Muscle of leg (tissue), 11 donors: ENCODE results near the gene ZBTB40. TPM values are rescaled to one million over a fixed set of nuclear protein-coding genes. Genes with fewer than 3 reads are reported as not detected.

ENCODE experiments used
- DNase-seq: peaks from one replicate; pipeline ENCODE4 v3.0.0; 2013
- H3K27ac ChIP-seq: one replicate; pipeline ENCODE4 v1.5.1; 2013; ENCODE audit warnings: mild to moderate bottlenecking, low read length, control low read depth
- H3K27me3 ChIP-seq: one replicate; pipeline ENCODE4 v1.6.1; 2013; ENCODE audit warnings: low read length; ENCODE audit not compliant: control insufficient read depth, insufficient read depth
- H3K36me3 ChIP-seq: one replicate; pipeline ENCODE4 v1.6.1; 2013; ENCODE audit warnings: low read length; ENCODE audit not compliant: control insufficient read depth, insufficient read depth
- H3K4me1 ChIP-seq: one replicate; pipeline ENCODE4 v1.6.1; 2013; ENCODE audit warnings: low read length; ENCODE audit not compliant: control insufficient read depth, insufficient read depth
- H3K4me3 ChIP-seq: one replicate; pipeline ENCODE4 v1.5.1; 2013; ENCODE audit warnings: low read length, control low read depth
- H3K9me3 ChIP-seq: replicated peaks from 2 replicates; pipeline ENCODE4 v1.6.1; 2013; ENCODE audit warnings: low read depth, low read length; ENCODE audit not compliant: control insufficient read depth
- WGBS: methylation state at CpG from one replicate; pipeline ENCODE4 v1.1.5; 2013; ENCODE audit warnings: missing lambda C conversion rate; ENCODE audit not compliant: insufficient coverage; 5-methylcytosine and 5-hydroxymethylcytosine counted together
- polyA plus RNA-seq, 8 donors: library from polyadenylated mRNA; unstranded; fragments of 120-200 nt; gene quantifications; one replicate each; pipeline versions ENCODE4 v1.2.1 to v1.2.3, GENCODE V29; 2013; ENCODE audit warnings: inconsistent platforms in 1 of 8, low replicate concordance in 1 of 8; ENCODE audit not compliant: insufficient read length in 8 of 8, insufficient read depth in 1 of 8
- total RNA-seq: library from RNA; stranded (reverse); fragments of 120-200 nt; gene quantifications from one replicate; pipeline ENCODE4 v1.2.4, GENCODE V29; 2013

ZBTB40 gene
- total and polyA plus RNA-seq, 9 donors = 10.3 to 15.2 (median 11.6) TPM

DNA sequence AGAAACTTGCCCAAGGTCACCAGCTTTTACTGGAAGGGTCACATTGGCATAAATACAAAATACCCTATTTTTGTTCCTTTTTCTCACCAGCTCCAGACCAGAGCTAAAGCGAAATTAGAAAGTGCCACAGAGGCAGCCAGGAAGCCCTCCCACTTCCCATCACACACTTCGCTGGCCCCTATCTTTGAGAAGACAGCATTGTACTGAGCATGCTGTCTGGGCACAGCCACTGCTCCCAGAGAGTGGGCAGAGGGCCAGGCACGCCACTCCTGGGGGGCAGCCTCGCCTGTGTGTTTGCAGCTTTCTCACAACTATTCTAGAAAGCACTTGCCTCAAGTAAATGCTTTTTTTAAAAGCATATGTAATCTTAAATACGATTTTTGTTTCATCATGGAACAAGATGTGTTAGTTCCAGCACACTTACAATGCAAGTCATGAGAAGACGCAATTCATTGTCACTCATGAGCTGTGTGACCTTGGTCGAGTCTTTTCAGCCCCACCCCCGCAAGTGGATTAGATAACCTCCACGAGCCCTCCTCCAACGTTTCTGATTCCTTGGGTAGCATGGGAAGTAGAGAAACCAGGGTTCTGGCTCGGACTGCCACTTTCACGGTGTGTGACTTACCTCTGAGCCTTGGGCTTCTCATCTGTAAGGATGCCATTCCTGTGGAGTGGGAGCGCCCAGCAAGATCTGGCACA lies 85.9 kb downstream of the ZBTB40 start:
- no peak overlapping the region for H3K4me3 ChIP-seq
- peaks cover 4% of the 10 kb centered on the region for H3K36me3 ChIP-seq
- H3K27me3 ChIP-seq = no peaks in the 10 kb centered on the region
- H3K27ac ChIP-seq = no peak overlapping the region
- 79% methylated on average over 6 of the region's 13 CpGs for WGBS
- no peak for DNase-seq
- peaks cover 22% of the 10 kb centered on the region for H3K4me1 ChIP-seq
- H3K9me3 ChIP-seq = no peaks in the 10 kb centered on the region

DNA sequence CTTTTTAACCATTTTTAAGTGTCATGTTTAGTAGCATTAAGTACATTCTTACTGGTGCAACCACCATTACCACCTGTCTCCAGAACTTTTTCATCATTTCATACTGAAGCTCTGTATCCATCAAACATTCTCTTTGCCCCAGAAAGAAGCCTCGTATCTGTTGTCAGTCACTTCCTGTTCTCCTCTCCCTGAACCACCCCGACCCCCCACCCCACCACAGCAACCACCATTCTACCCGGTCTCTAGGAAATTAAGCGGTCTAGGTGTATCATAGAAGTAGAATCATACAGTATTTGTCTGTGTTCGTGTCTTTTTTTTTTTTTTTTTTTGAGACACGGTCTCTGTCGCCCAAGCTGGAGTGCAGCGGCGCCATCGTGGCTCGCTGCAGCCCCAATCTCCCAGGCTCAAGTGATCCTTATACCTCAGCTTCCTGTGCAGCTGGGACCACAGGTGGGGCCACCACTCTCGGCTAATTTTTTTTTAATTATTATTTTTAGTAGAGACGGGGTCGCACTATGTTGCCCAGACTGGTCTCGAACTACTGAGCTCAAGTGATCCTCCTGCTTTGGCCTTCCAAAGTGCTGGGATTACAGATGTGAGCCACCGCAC lies 88.0 kb downstream of the ZBTB40 start:
- Histone ChIP-seq H3K9me3 (no peaks in the 10 kb centered on the region), H3K27me3 (peaks cover 7% of the 10 kb centered on the region), H3K27ac (no peak overlapping the region), H3K36me3 (no peaks in the 10 kb centered on the region), H3K4me3 (no peak overlapping the region), H3K4me1 (peaks cover 10% of the 10 kb centered on the region)
- WGBS = no CpG with 5 or more reads among the region's 16 CpGs
- no peak for DNase-seq

DNA sequence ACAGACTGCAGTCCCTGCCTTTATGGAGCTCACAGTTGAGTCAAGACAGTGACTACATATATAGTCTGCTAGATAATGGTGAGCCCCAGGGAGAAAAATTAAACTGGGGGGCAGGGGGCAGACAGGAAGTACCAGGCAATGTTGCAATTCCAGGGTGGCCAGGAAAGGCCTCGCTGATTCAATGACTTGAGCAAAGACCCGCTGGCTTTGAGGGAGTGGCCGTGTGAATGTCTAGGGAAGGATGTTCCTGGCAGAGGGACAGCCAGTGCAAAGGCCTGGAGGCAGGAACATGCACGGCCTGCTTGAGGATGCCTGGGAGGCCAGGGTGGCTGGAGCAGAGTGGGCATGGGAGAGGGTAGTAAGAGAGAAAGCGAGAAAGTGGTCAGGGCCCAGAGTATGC lies 88.7 kb downstream of the ZBTB40 start:
- H3K27ac ChIP-seq = no peak overlapping the region
- no peak for DNase-seq
- peaks cover 9% of the 10 kb centered on the region for H3K27me3 ChIP-seq
- WGBS = 36% methylated on average over 5 of the region's 5 CpGs
- H3K4me1 ChIP-seq = peaks cover 10% of the 10 kb centered on the region
- no peak overlapping the region for H3K4me3 ChIP-seq
- no peaks in the 10 kb centered on the region for H3K9me3 ChIP-seq
- H3K36me3 ChIP-seq = no peaks in the 10 kb centered on the region

DNA sequence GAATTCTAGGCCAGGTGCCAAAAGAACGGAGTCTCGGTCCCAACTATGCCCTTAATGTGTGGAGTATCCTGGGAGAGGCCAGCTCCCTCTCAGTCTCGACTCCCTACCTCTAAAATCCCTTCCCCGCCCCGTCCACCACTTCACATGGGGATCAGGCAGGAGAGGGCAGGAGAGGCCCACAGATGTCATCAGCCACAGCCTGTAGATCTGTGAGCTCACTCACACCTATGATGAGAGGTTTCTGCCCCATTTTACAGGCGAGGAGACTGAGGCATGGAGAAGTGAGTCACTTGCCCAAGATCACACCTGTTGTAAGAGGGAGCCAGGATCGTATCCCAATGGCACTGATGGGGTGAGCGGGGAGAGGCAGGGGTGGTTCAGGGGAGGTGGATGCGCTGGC lies 91.2 kb downstream of the ZBTB40 start:
- no peak for DNase-seq
- WGBS = 82% methylated on average over 4 of the region's 9 CpGs
- peaks cover 32% of the 10 kb centered on the region for H3K27me3 ChIP-seq
- H3K4me3 ChIP-seq = no peak overlapping the region
- H3K4me1 ChIP-seq = no peaks in the 10 kb centered on the region
- H3K27ac ChIP-seq = no peak overlapping the region
- no peaks in the 10 kb centered on the region for H3K36me3 ChIP-seq
- H3K9me3 ChIP-seq = no peaks in the 10 kb centered on the region

DNA sequence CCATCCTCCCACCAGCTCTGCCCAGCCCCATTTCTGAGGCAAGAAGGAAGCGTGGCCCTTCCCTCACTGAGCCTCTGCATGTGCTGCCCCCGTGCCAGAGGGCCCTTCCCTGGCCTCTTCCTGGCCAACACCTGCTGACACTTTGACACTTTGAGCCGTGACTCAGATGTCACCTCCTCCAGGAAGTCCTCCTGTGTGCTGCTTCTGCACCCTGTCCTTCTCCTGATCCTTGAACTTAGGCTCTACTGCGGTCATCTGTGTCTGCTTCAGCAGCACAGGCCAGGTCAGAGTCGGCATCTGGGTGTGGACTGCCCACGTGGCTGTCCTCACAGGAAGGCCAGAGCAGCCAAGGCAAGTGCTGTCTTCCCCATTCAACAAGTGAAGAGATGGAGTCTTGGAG lies 92.0 kb downstream of the ZBTB40 start:
- H3K27me3 ChIP-seq = peaks cover 40% of the 10 kb centered on the region
- no peaks in the 10 kb centered on the region for H3K4me1 ChIP-seq
- no peaks in the 10 kb centered on the region for H3K9me3 ChIP-seq
- no peak for DNase-seq
- WGBS = 64% methylated on average over 6 of the region's 6 CpGs
- H3K27ac ChIP-seq = no peak overlapping the region
- H3K36me3 ChIP-seq = no peaks in the 10 kb centered on the region
- no peak overlapping the region for H3K4me3 ChIP-seq

DNA sequence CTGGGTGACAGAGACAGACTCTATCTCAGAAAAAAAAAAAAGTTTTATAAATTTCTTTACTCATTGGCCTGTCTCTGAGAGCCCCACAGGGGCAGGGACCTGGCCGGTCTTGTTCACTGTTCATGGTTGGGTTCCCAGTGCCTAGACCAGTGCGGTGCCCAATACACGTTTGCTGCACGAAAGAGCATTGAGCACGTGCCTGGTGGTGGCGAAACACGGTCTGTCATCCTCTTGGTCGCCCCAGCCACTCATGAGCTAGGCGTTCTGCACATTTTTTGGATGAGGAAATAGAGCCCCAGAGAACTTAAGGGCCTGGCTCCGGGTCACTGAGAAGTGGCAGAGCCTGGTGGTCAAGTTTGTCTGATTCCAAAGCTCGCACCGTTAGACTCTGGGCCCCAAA lies 93.0 kb downstream of the ZBTB40 start:
- 75% methylated on average over 12 of the region's 12 CpGs for WGBS
- Histone ChIP-seq H3K27ac (no peak overlapping the region), H3K9me3 (no peaks in the 10 kb centered on the region), H3K4me3 (no peak overlapping the region), H3K36me3 (no peaks in the 10 kb centered on the region), H3K27me3 (peaks cover 42% of the 10 kb centered on the region), H3K4me1 (no peaks in the 10 kb centered on the region)
- no peak for DNase-seq

DNA sequence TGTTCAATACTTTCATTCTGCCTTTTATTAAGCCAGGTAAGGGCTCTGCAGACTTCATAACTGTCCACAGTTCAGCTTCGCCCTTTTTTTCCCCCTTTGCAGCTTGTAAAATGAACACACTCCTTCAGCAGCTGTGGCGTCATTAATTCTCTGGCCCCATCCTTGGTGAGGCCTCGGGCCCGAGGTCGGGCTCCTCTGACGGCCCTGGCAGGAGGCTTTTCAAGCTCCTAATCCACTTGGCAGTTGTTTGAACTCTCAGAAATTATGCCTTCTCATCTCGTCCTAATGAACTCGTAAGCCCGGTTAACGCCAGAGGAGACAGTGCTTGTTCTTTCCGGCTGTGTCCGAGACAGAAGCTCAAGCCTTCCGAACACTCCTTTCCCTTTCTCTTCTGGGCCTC lies 93.5 kb downstream of the ZBTB40 start:
- H3K36me3 ChIP-seq = no peaks in the 10 kb centered on the region
- 35% methylated on average over 13 of the region's 13 CpGs for WGBS
- no peaks in the 10 kb centered on the region for H3K4me1 ChIP-seq
- peaks cover 42% of the 10 kb centered on the region for H3K27me3 ChIP-seq
- no peaks in the 10 kb centered on the region for H3K9me3 ChIP-seq
- H3K27ac ChIP-seq = no peak overlapping the region
- no peak overlapping the region for H3K4me3 ChIP-seq
- no peak for DNase-seq

DNA sequence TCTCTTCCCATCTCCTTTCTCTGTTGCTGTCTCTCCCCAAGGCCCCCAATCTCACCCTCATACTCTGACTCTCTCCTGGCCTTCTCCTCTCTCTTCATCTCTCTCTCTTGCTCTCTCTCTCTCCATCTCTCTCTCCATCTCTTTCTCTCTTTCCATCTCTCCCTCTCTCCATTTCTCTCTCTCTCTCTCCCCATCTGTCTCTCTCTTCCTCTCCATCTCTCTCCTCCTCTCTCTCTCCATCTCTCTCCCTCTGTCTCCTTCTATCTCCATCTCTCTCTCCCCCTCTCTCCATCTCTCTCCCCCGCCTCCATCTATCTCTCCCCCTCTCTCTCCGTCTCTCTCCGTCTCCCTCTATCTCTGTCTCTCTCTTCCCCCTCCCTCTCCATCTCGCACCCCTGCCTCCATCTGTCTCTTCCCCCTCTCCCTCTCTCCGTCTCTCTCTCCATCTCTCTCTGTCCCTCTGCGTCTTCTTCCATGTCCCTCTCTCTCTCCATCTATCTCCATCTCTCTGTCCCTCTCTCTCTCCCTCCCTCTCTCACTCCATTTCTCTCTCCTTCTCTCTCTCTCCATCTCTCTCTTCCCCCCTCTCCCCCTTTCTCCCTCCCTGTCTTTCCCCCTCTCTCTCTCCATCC lies 95.7 kb downstream of the ZBTB40 start:
- H3K27me3 ChIP-seq = peaks cover 57% of the 10 kb centered on the region
- H3K4me3 ChIP-seq = no peak overlapping the region
- no peaks in the 10 kb centered on the region for H3K9me3 ChIP-seq
- H3K4me1 ChIP-seq = peaks cover 10% of the 10 kb centered on the region
- 74% methylated on average over 6 of the region's 6 CpGs for WGBS
- no peak for DNase-seq
- no peak overlapping the region for H3K27ac ChIP-seq
- H3K36me3 ChIP-seq = no peaks in the 10 kb centered on the region

DNA sequence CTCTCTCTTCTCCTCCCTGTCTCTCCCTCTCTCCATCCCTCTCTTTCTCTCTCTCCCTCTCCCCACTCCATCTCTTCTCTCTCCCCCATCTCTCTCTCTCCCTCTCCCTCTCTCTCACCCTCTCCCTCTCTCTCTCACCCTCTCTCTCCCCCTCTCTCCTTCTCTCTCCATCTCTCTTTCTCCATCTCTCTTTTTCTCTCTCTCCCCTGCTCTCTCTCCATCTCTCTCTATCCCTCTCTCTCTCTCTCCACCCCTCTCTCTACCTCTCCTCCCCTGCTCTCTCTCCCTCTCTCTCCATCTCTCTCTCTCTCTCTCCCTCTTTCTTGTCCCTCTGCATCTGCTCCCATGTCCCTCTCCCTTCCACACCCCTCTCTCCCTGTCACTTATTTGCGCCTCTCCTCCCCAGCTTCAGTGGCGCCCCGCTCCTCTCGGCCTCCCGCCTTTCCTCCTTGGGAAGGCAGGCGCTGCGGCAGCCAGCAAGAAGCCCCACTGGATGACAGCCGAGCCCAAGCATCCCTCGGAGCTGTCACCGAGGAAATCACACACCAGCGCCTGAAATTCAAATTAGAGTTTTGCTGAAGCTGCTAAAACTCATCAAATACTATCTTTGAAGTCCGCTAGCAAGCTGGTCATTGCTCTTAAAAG lies 96.3 kb downstream of the ZBTB40 start:
- whole genome bisulfite sequencing = 9% methylated on average over 10 of the region's 12 CpGs
- Histone ChIP-seq H3K27ac (no peak overlapping the region), H3K9me3 (no peaks in the 10 kb centered on the region), H3K4me3 (no peak overlapping the region), H3K27me3 (peaks cover 61% of the 10 kb centered on the region), H3K36me3 (no peaks in the 10 kb centered on the region), H3K4me1 (peaks cover 16% of the 10 kb centered on the region)
- DNase-seq = no peak

DNA sequence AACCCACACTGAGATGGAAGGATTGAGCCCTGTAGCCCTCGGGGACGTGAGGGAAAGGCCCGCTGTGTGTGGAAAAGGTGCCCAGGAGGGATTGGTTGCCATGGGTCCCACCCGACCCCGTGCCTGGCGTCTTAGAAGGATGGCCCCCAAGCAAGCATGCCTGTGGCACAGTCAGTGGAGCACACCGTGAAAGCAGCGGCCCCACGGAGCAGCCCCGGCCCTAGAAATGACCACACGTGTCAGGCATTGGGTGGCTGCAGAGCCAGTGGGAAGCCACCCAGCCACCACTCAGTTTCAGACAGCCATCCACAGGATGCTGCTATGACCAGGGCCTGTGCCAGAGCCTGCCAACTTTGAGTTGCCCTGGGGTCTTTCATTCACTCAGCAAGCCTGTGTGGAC lies 98.4 kb downstream of the ZBTB40 start:
- H3K27me3 ChIP-seq = peaks cover 65% of the 10 kb centered on the region
- DNase-seq = no peak
- 74% methylated on average over 10 of the region's 11 CpGs for WGBS

More for the DNA sequence above, 98.4 kb downstream of the ZBTB40 start:
- Histone ChIP-seq H3K4me1 (peaks cover 21% of the 10 kb centered on the region), H3K27ac (no peak overlapping the region), H3K9me3 (no peaks in the 10 kb centered on the region), H3K4me3 (no peak overlapping the region), H3K36me3 (no peaks in the 10 kb centered on the region)
